OCI-LY1 (cell line): ENCODE results near the gene EMC10.

Source experiments
- H2AFZ ChIP-seq: fragments of 200-600 bp; sonication (generic), shearing (Covaris generic); 2 replicates; pipeline ENCODE4 v1.6.0; 2014; ENCODE audit warnings: antibody characterized with exemption, mild to moderate bottlenecking, low read length
- H3F3A ChIP-seq: fragments of 200-600 bp; sonication (generic), shearing (Covaris generic); 2 replicates; pipeline ENCODE4 v1.6.0; 2014; ENCODE audit warnings: mild to moderate bottlenecking, antibody characterized with exemption, low read length, moderate library complexity; ENCODE audit not compliant: insufficient read depth
- H3K27ac ChIP-seq: fragments of 200-600 bp; sonication (generic); 2 replicates; pipeline ENCODE4 v1.5.1; 2014; ENCODE audit warnings: low read length, mixed run types, mild to moderate bottlenecking, low read depth; ENCODE audit not compliant: poor library complexity, severe bottlenecking
- H3K27me3 ChIP-seq: fragments of 200-600 bp; sonication (generic); 2 replicates; pipeline ENCODE4 v1.6.0; 2014; ENCODE audit warnings: antibody characterized with exemption, mild to moderate bottlenecking, low read length, moderate library complexity; ENCODE audit not compliant: insufficient read depth
- H3K36me3 ChIP-seq: fragments of 200-600 bp; sonication (generic); 2 replicates; pipeline ENCODE4 v1.6.1; 2014; ENCODE audit warnings: mild to moderate bottlenecking, antibody characterized with exemption, low read length, moderate library complexity, mixed read lengths; ENCODE audit not compliant: insufficient read depth
- H3K4me1 ChIP-seq: fragments of 200-600 bp; sonication (generic); 2 replicates; pipeline ENCODE4 v1.5.1; 2014; ENCODE audit warnings: mild to moderate bottlenecking, low read length, moderate library complexity; ENCODE audit not compliant: insufficient read depth, severe bottlenecking
- H3K4me2 ChIP-seq: fragments of 200-600 bp; sonication (generic), shearing (Covaris generic); 2 replicates; pipeline ENCODE4 v1.6.1; 2014; ENCODE audit warnings: low read length
- H3K4me3 ChIP-seq: fragments of 200-600 bp; sonication (generic); 2 replicates; pipeline ENCODE4 v1.5.1; 2014; ENCODE audit warnings: low read length, low read depth, mild to moderate bottlenecking, mixed read lengths; ENCODE audit not compliant: poor library complexity, severe bottlenecking
- H3K79me2 ChIP-seq: fragments of 200-600 bp; shearing (Covaris generic); 2 replicates; pipeline ENCODE4 v1.6.1; 2016; ENCODE audit warnings: mixed run types, low read length, mixed read lengths; ENCODE audit not compliant: insufficient read depth
- H3K9ac ChIP-seq: fragments of 200-600 bp; sonication (generic), shearing (Covaris generic); 2 replicates; pipeline ENCODE4 v1.6.1; 2014; ENCODE audit warnings: mild to moderate bottlenecking, low read length, mixed read lengths
- H3K9me2 ChIP-seq: fragments of 200-600 bp; sonication (generic), shearing (Covaris generic); 2 replicates; pipeline ENCODE4 v1.6.1; 2014; ENCODE audit warnings: low read depth, mild to moderate bottlenecking, low read length, mixed read lengths
- H3K9me3 ChIP-seq: fragments of 200-600 bp; shearing (Covaris generic); 2 replicates; pipeline ENCODE4 v1.6.1; 2014; ENCODE audit warnings: low read length, mixed read lengths
- H4K20me1 ChIP-seq: fragments of 200-600 bp; sonication (generic), shearing (Covaris generic); 2 replicates; pipeline ENCODE4 v1.6.0; 2016; ENCODE audit warnings: mild to moderate bottlenecking, low read length; ENCODE audit not compliant: insufficient read depth
- CTCF ChIP-seq: fragments of 200-600 bp; sonication (generic), shearing (Covaris generic); IDR thresholded peaks from 2 replicates; pipeline ENCODE4 v1.5.1; 2017; ENCODE audit warnings: mild to moderate bottlenecking, antibody characterized with exemption, low read length, moderate library complexity, mixed read lengths
- EZH2 ChIP-seq: fragments of 200-600 bp; sonication (generic), shearing (Covaris generic); IDR thresholded peaks from 2 replicates; pipeline ENCODE4 v1.8.0; 2017; ENCODE audit warnings: borderline replicate concordance, mixed run types, mild to moderate bottlenecking, antibody characterized with exemption, low read length, moderate library complexity, mixed read lengths

EMC10 gene

GRCh38 chr19:50494186-50495019, 18.1 kb downstream of the EMC10 start:
- no peaks in the 10 kb centered on the region for H3F3A ChIP-seq
- no peaks in the 10 kb centered on the region for H3K27me3 ChIP-seq
- no peaks in the 10 kb centered on the region for H3K9me3 ChIP-seq
- H2AFZ ChIP-seq: no peak overlapping the region
- no peaks in the 10 kb centered on the region for H3K4me1 ChIP-seq
- H3K79me2 ChIP-seq: no peaks in the 10 kb centered on the region
- no peaks in the 10 kb centered on the region for H4K20me1 ChIP-seq
- no peaks in the 10 kb centered on the region for H3K9me2 ChIP-seq
- TF ChIP-seq EZH2 (no peak), CTCF (no peak)
- H3K27ac ChIP-seq: no peak overlapping the region
- H3K36me3 ChIP-seq: no peaks in the 10 kb centered on the region
- H3K4me3 ChIP-seq: no peak overlapping the region
- no peak overlapping the region for H3K4me2 ChIP-seq
- H3K9ac ChIP-seq: no peak overlapping the region

GRCh38 chr19:50495020-50495531, 18.8 kb downstream of the EMC10 start:
- TF ChIP-seq EZH2 (no peak), CTCF (no peak)

GRCh38 chr19:50496189-50497021, 20.1 kb downstream of the EMC10 start:
- Histone ChIP-seq H3K4me3 (no peak overlapping the region), H3K27me3 (no peaks in the 10 kb centered on the region; the same call in 1 of the 2 replicates), H3K9ac (no peak overlapping the region), H2AFZ (no peak overlapping the region), H3K4me2 (no peak overlapping the region), H3F3A (no peaks in the 10 kb centered on the region), H4K20me1 (no peaks in the 10 kb centered on the region), H3K9me3 (no peaks in the 10 kb centered on the region), H3K79me2 (no peaks in the 10 kb centered on the region), H3K9me2 (no peaks in the 10 kb centered on the region), H3K4me1 (no peaks in the 10 kb centered on the region), H3K27ac (no peak overlapping the region), H3K36me3 (no peaks in the 10 kb centered on the region)
- TF ChIP-seq CTCF (no peak), EZH2 (no peak)

More at GRCh38 chr19:50495020-50495531, 18.8 kb downstream of the EMC10 start:
- Histone ChIP-seq H3F3A (no peaks in the 10 kb centered on the region), H4K20me1 (no peaks in the 10 kb centered on the region), H3K9me3 (no peaks in the 10 kb centered on the region), H3K27me3 (no peaks in the 10 kb centered on the region), H3K4me2 (no peak overlapping the region), H3K9me2 (no peaks in the 10 kb centered on the region), H3K27ac (no peak overlapping the region), H2AFZ (no peak overlapping the region), H3K9ac (no peak overlapping the region), H3K4me3 (no peak overlapping the region), H3K79me2 (no peaks in the 10 kb centered on the region), H3K4me1 (no peaks in the 10 kb centered on the region), H3K36me3 (no peaks in the 10 kb centered on the region)
